ENCODE measurements around the gene TCEANC2.

TCEANC2 gene

DNA sequence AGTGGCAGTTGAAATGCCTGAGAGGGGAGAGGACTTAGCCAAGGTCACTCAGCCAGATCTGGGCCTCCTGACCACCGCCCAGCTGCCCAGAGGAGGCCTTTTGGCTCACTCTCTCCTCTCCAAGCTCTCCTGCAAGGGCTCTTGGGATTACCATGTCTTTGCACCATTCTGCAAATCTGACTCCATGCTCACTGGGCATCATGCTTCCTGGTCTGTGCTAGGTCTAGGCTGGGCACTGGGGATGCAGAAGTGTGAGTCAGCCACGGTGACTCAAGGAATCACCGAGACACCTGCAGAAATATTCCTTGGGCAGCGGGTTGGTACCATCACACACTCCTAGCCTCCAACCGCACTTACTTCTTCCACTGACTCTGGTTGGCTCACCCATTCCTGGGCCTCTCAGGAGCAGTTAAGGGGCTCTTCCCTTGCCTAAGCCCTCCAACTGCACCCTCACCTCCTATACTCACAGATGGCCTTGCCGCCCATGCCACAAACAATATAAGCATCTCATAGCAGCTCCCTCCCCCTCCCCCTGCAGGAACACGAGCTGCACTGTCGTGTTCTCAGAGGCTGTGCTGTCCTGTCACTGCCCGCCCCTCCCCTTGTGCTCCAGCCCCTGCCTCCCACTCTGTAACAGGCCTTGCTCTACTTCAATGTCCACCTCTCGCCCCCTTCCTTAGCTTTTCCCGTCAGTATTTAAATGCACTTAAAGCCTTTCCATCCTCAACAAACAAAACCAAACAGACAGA lies 64.6 kb downstream of the TCEANC2 start:
- no peak for DNase-seq

- no peak for DNase-seq
Observed at GRCh38 chr1:54118704-54119103, 65.3 kb downstream of the TCEANC2 start.

- no peak for DNase-seq
Observed at GRCh38 chr1:54120018-54120697, 66.8 kb downstream of the TCEANC2 start.

DNA sequence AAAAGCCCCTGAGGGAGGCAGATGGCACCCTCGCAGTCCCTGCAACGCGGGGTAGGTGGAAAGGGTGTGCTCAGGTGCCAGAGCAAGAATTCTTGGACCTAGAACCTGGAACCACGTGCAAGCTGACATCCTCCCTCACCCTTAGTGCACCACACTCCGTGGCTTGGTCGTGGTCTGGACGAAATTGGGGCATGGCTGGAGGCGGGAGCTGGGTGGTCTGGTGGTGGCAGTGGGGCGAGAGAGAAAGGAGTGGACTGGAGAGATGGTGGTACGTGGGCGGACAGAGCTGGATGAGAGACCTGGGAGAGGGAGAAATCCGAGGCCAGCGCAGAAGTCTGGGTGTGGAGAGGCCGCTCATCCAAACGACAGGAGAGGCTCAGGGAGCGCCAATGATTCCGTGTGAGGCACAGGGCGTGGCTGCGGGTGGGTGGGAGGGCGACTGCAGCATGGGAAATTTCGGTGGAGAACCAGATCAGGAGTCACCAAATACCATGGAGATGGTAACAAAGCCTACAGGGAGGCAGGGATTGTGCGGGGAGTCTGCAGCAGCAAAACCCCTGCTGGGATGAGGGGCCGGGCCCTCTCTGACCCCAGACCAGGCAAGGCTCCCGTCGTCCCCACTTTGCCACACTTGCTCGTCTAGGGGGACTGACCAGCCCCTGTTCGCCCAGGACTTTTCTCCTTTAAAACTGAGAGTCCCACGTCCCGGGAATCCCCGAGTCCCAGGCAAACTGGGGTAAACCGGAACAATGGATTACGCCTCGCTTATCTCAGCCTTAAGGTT lies 67.5 kb downstream of the TCEANC2 start:
- no peak for DNase-seq

GRCh38 chr1:54121482-54122134 lies 68.2 kb downstream of the TCEANC2 start:
- peak; percentile 36 for DNase-seq

DNA sequence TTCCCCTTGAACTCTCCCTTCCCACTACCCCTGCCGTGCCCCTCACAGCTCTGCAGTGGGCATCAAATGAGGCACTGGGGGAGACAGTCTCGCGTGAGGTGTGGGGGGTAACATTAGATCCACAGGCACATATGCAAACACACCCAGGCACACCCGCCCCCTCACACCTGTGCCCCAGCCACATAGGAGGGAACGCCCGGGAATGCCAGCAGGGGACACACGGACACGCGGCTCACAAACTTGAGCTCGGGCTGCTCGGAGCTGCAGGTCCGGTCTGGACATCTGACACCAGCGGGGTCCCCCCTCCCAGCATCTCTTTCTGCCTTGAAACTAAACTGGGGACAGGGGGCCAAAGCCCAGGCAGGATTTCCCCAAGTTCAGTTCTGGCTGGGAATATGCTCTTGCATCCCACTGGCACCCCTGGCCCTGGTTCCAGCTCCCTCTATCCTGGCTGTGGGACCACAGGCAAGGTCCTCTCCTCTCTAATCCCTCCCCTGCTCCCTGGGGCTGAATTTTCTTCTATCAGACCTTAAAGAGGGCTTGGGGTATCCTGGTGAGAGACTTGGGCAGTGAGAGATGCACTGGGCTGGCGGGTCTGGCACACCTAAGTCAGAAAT lies 68.8 kb downstream of the TCEANC2 start:
- DNase-seq, result no peak

DNA sequence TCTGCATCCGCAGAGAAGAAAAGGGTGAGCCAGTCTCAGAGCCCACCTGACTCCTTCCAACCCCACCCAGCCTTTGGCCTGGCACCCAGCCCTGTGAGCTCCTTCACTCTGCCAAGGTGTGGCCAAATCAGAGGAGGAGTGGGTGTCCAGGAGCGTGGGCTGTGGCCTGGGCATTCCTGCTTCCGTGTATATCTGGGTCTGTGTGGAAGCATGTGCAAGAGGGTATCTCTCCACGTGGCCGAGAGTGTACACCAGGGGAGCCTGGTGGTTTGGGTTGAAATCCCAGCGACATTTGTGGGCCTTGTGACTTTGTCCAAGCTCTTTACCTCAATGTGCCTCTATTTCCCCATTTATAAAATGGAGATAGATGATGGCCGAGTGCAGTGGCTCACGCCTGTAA lies 69.6 kb downstream of the TCEANC2 start:
- DNase-seq, result no peak

DNA sequence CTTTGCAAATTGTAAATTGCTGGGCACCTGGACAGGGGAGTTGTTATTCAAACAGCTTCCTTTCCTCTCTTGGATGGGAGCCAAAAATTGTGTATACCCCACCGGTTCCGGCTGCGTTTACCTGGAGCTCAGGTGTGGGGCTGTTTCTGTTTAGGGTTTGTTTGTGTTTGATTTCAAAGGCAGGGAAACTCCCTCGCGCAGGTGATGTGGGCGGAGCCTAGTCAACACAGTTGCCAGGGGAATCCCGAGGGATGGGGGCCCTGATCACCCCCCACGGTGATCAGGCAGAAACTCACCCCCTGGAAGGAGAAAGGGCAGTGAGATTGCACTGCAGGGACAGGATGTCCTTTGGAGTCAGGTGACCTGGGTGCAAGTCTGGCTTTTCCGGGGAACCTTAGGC lies 71.1 kb downstream of the TCEANC2 start:
- no peak for DNase-seq

- no peak for DNase-seq
Observed at GRCh38 chr1:54124906-54125305, 71.5 kb downstream of the TCEANC2 start.

DNA sequence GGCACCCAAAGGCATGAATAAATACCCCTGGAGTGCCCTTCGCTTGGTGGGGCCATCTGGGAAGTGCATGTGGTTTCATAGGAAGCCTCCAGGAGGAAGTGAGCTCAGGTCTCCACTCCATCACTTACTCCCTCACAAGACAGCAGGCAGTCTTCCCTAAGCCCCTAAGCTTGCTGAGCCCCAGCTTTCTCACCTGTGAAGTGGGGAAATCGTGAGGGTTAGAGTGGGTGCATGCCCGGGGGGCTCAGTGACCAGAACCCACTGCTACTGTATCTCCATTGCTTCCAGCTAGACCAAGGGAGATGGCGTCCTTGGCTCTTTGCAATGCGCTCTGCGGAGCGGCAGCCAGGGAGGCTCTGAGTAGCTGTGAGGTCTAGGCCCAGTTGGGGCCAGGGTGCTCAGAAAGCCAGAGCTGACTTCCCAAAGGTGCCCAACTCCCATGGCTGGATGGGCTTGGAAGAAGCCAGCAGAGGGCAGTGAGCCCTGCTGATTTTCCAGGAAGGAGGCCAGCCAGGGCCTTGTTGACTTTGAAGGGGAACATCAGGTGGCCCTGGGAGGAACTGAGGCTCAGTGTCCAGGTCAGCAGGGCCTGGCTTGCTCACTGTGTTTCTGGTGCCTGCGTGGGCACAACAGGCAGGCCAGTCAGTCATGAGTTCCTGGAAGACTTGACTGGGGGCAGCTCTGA lies 72.1 kb downstream of the TCEANC2 start:
- DNase-seq, result no peak

DNA sequence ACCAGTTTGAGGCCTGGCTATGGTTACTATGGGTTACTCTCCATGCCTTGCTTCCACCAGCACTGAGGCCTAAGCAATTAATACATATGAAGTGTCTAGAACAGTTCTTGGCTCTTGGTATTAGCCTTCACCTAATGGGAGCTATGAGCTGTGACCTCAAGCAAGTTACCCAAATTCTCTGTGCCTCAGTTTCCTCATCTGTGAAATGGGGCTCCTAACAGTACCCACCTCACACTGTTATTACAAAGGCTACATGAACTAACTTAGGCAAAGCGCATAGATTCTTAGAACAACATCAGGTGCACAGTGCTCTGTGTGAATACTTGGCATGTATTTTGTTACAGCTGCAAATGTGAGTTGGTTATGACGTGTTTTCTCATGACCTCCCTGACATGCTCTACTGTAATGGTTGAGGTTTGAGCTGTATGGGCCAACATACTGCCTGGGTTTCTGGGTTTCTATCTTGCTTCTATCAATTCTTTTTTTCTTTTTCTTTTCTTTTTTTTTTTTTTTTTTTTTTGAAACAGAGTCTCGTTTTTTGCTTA lies 72.9 kb downstream of the TCEANC2 start:
- DNase-seq, result no peak

DNA sequence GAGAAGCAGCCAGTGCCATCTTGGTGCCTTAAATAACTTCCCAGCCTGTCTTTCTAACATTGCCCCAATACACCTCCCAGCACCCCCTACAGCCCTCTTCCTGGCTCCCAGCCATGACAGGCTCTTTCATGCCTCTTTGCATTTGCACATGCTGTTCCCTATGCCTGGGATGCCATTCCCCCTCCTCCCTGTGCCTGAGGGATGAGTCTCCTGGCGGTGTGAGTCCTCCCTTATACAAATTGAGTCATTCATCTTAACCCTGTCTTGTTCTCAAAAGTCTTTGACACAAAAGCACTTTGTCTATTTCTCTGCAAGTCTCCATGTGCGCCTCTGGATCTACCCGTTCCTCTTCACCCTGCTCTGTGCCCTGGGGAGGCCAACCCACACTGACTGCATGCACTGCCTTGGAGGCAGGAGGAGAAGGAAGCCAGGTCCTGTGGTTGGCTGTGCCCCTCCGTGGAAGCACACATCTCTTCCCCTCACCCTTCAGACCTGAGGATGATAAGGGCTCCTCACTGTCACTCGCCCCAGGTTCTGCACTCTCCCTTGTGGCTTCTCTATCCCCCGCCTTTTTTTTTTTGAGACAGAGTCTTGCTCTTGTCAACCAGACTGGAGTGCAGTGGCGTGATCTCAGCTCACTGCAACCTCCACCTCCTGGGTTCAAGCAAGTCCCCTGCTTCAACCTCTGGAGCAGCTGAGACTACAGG lies 74.3 kb downstream of the TCEANC2 start:
- no peak for DNase-seq

- no peak for DNase-seq
Observed at GRCh38 chr1:54129858-54130257, 76.5 kb downstream of the TCEANC2 start.

DNA sequence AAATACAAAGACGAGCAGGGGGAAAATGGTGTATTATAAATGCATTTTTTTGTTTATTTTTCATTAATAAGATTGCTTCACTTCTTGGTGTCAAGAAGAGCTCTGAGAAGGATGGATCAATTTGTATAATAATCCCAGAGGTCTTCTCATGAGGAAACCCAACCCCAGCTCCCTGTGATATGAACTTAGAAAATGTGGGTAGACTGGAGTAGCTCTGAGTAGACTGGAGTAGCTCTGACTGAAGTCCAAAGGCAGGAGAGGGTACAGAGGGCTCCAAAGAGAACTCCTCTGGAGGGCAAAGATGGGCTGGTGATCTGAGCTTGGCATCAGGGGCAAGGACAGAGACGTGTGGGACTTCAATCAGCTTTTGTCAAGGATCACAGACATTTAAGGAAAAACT lies 78.0 kb downstream of the TCEANC2 start:
- DNase-seq, result no peak

GRCh38 chr1:54132495-54132894 lies 79.1 kb downstream of the TCEANC2 start:
- DNase-seq, result no peak

GRCh38 chr1:54134295-54134694 lies 80.9 kb downstream of the TCEANC2 start:
- DNase-seq, result no peak

DNA sequence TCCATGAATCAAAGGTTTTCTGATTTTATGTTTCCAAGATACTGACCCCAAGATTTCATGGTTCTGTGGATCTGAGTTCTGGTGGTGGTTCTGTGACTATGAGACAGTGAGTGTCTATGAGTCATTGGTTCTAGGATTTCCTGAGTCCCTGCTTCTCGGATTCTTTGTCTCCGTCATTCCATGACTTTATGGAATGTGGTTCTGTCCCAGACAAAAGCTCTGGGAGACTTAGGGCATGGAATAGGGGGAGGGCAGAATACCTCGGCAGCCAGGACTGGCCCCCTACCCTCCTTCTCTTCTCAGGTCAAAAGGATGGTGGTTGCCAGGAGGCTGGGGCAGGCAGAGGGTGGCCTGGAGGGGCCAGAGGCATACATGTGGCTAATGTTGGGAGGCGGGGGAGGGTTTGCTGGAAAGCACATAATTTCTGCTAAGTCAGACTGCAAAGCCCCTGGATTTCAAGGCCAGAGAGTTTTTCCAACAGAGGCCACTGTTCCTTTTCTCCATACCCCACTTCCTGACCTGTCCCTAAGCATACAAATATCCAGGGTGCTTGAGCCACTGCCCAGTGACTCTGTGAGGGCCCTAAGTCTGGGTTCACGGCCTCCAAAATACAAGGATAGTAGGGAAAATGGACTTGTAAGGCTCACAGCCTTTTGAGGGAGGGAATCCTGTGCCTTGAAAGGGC lies 82.2 kb downstream of the TCEANC2 start:
- DNase-seq, result no peak

DNA sequence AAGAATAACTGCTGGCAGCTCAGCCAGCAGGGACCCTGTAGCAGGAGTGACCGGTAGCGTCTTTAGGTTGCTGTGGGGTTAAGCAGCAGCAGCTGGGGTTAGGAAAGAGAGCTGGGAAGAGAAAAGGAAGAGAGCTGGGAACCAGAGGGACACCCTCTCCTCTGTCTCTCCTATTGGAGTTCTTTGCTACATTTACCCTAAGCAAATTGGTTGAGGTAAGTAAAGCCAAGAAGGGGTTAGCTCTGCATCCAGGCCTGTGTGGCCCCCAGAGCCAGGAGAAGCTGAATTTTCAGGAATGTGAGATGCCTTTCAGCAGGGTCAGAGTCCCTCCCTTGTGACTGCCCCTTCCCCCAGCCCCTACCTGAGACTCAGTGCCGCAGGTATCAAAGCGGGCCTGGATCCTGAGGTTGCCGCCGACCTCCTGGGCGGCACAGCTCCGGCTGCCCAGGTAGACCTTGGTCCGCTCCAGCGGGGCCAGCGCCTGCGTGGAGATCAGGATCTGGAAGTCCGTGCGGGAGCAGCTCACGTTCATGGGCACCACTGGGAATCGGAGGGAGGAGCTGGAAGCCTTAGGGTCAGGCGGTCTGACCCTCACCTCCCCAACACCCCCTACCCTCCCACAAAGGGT lies 83.0 kb downstream of the TCEANC2 start:
- DNase-seq, result no peak

- DNase-seq, result no peak
Observed at GRCh38 chr1:54136963-54137533, 83.6 kb downstream of the TCEANC2 start.

DNA sequence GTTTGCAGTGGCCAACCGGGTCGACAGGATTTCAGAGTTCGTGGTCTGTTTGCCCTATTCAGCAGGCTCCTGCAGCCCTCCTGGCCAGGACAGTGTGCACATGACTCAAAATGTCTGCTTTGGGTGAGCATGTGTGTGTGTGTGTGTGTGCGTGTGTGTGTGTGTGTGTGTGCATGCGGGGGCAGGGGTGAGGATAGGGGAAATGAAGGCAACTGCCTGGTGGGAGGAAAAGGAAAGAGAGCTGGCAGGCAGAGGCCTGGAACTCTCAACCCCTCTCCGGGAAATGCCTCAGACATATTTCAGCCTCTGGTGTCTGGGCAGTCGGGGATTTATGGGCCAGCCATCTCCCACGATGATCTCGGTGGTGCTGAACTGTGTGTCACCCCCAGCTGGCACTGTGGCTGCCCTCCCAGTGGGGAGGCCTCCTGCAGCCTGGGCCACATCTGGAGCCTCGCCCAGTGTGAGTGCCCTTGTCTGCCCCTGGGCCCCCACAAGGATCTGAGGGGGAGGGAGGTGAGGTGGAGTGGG lies 84.2 kb downstream of the TCEANC2 start:
- no peak for DNase-seq

Data from activated effector memory CD4-positive, alpha-beta T cell treated with Interleukin-2 at 50 U/mL for 16 hours (primary cell).